Measurements from ENCODE around the gene TRIM46.

Gene TRIM46

DNA sequence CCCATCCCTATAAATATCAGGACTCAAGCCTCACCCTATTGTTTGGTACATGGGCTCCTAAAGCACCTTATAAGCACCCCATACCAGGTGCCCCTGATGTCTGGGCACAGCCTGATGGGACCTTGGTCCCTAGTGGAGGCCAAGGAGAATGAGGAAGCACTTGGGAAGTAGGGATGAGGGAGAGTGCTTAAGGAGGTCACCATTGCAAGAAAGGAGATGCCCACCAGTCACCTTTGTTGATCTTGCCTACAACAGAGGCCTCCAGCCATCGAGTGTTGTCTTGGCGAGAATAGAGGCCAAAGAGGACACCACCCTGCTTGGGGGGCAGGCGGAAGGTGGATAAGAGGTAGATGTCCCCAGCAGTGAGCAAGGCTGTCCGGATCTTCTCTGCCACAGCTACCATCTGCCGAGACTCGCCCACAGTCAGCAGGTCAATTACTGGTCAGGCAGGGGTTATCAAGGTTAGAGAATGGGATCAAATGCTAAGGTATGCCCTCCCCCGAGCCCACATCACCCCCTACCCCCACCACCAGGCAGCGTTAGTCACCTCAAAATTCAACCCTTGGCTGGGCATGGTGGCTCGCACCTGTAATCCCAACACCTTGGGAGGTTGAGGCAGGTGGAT, 32.4 kb downstream of the TRIM46 start:
- no peak overlapping the region for H3K4me3 ChIP-seq (ENCODE audit: low read depth, low read length)
- DNase-seq (ENCODE audit: low read depth) = no peak
- TF ChIP-seq POLR2A (IDR thresholded peaks at IDR 0.05; ENCODE audit: extremely low read depth, insufficient read length) (no peak), MYC (IDR thresholded peaks at IDR 0.05; ENCODE audit: low read depth, low read length) (no peak)
- TF ChIP-seq, protein P1, sequence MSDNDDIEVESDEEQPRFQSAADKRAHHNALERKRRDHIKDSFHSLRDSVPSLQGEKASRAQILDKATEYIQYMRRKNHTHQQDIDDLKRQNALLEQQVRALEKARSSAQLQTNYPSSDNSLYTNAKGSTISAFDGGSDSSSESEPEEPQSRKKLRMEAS (IDR thresholded peaks at IDR 0.05; ENCODE audit: low read depth, low read length) = no peak
- TF ChIP-seq, protein P2, sequence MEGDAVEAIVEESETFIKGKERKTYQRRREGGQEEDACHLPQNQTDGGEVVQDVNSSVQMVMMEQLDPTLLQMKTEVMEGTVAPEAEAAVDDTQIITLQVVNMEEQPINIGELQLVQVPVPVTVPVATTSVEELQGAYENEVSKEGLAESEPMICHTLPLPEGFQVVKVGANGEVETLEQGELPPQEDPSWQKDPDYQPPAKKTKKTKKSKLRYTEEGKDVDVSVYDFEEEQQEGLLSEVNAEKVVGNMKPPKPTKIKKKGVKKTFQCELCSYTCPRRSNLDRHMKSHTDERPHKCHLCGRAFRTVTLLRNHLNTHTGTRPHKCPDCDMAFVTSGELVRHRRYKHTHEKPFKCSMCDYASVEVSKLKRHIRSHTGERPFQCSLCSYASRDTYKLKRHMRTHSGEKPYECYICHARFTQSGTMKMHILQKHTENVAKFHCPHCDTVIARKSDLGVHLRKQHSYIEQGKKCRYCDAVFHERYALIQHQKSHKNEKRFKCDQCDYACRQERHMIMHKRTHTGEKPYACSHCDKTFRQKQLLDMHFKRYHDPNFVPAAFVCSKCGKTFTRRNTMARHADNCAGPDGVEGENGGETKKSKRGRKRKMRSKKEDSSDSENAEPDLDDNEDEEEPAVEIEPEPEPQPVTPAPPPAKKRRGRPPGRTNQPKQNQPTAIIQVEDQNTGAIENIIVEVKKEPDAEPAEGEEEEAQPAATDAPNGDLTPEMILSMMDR (IDR thresholded peaks at IDR 0.05; ENCODE audit: low read depth, low read length) = no peak

DNA sequence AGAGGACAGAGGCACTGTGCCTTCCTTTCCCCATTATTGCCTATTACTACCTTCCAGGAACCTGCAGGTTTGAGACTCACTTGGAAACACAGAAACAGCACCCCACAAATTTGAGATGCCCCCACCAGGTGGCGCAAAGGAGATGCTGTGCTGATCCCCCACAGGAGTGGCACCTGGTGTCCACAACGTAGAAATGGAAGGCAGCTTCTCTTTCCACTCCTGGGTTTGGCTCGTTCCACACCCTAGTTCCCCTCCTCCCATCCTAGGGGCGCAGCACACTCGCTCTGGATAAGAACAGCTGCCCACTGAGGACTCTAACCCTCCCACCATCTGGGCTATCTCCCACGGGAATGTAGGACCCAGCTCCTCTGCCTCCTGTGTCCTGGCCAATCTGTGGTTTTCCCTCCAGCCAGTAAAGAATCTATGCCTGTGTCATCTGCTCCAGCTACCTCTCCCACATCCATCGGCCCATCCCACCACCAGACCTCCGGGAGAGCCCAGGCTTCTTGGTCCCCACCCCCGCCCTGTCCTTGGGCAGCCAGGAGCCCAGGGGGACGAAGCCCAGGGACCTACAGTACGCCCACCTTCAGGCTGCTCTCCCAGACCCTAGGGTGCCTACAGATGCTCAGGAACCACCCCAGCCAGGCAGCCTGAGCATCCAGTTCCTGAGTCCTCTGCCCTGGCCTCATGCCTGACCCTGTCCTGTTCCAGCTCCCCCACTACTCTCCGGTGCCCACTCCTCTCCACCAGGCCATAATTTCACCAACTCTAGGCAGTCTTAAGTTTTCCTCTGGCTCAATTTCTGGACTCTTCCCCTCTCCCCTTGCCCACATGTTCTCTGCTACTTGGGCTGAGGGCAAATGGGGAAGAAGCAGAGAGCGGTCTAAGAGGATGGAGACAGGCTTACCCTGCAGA, 33.5 kb downstream of the TRIM46 start:
- TF ChIP-seq, protein P1 (IDR thresholded peaks at IDR 0.05; ENCODE audit: low read depth, low read length) = no peak
- TF ChIP-seq, protein P2 (IDR thresholded peaks at IDR 0.05; ENCODE audit: low read depth, low read length) = peak; percentile 89
- peak; percentile 43; the same call in 1 of the 2 replicates for TF ChIP-seq MYC (IDR thresholded peaks at IDR 0.05; ENCODE audit: low read depth, low read length)
- peak; percentile 83 for DNase-seq (ENCODE audit: low read depth)
- no peak overlapping the region for H3K4me3 ChIP-seq (ENCODE audit: low read depth, low read length)

DNA sequence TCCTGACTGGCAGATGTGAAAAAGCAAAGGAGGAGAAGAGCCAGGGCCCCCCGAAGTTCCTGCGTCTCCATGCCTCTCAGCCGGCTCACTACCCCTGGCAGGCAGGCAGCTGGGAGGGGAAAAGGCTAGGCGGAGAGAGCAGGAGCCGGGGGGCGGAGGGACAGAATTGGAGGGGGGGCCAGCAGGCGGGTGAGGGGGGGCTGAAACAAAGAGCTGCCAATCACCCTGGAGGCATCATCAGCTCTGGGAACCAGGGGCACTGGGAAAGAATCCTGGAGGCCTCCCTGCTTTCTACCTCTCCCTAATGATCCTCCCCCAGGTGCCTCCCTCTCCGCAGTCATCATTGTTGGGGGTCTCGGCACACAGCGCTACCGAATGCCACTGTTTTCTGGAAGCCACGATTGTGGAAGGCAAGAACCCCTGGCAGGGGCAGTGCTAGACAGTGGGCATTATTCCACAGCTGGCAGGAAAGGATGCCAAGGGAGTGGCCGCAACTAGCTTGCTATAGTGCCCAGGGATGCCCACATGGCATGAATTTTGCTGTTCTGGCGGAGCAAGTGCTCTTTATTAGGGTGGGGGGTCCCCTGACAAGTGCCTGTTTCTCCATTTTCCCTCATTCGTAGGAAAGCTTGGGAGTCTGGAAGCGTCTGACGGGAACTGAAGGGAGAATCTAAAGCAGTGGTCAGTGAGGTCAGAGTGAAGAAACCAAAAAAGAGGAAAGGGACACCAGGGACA, 34.3 kb downstream of the TRIM46 start, which contains the start of gene THBS3:
TSS of gene THBS3 (minus strand) at position 92 of the 735 bp plus-strand sequence. CDS start at position 71, 21 bp downstream.
- TF ChIP-seq MYC (IDR thresholded peaks at IDR 0.05; ENCODE audit: low read depth, low read length) (no peak), POLR2A (IDR thresholded peaks at IDR 0.05; ENCODE audit: extremely low read depth, insufficient read length) (no peak)
- TF ChIP-seq, protein P2 (IDR thresholded peaks at IDR 0.05; ENCODE audit: low read depth, low read length) = no peak
- TF ChIP-seq, protein P1 (IDR thresholded peaks at IDR 0.05; ENCODE audit: low read depth, low read length) = no peak
- H3K4me3 ChIP-seq (ENCODE audit: low read depth, low read length) = peak within 1 kb of the TSS; percentile 64
- no peak for DNase-seq (ENCODE audit: low read depth)

DNA sequence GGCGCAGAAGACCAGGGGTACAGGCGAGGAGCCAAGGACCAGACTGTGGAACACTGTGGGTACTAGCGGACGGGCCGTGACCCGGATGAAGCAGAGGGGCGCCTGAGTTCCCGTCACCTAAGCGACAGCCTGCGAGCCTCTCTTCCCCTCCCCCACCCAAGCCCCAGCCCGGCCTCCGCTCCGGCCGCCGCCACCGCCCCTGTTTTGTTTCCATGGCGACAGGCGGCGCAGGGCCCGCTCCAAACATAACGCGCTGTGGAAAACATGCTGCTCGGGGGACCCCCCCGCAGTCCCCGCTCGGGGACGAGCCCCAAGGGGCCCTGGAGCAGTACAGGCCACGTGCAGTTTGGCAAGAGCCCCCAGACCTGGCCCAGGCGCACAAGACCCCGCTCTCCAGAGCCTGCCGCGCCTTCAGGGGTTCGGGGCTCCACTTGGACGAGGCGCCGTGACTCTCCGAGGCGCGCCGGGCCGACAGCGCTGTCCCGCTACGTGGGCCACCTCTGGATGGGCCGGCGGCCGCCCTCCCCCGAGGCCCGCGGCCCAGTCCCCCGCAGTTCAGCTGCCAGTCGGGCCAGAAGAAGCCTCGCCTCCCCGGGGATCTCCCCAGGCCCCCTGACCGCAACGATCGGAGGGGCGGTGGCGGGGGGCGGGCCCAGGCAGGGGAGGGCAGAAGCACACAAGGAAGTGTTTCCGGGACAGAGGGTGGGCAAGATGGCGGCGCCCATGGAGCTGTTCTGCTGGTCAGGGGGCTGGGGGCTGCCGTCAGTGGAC, 35.1 kb downstream of the TRIM46 start, which contains the start of gene MTX1:
TSS of gene MTX1 (plus strand) at position 155 of the 771 bp plus-strand sequence. CDS start at position 265, 110 bp downstream.
- H3K4me3 ChIP-seq (ENCODE audit: low read depth, low read length) = peak within 1 kb of the TSS; percentile 100
- TF ChIP-seq POLR2A (IDR thresholded peaks at IDR 0.05; ENCODE audit: extremely low read depth, insufficient read length) (no peak), MYC (IDR thresholded peaks at IDR 0.05; ENCODE audit: low read depth, low read length) (peak; percentile 53; the same call in 1 of the 2 replicates)
- TF ChIP-seq, protein P2 (IDR thresholded peaks at IDR 0.05; ENCODE audit: low read depth, low read length) = no peak
- TF ChIP-seq, protein P1 (IDR thresholded peaks at IDR 0.05; ENCODE audit: low read depth, low read length) = peak; percentile 65; the same call in 1 of the 2 replicates
- peak; percentile 93 for DNase-seq (ENCODE audit: low read depth)

DNA sequence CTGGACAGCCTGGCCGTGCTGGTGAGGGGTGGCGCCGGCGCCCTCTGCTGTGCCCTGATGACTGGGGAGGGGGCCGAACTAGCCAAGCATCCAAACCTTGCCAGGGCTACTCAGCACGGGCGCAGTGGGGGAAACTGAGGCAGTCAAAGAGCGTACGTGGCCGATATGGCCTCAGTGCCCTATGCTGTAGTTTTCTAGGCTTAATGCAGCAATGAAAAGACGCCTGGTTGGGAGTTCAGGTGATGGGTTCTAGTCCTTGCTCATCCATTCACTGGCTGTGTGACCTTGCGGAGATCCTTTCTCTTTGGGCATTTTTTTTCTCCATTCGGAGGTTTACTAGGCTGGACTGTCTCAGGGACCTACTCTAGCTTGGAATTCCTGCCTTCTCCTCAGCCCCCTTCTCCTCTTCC, 35.7 kb downstream of the TRIM46 start:
- TF ChIP-seq POLR2A (IDR thresholded peaks at IDR 0.05; ENCODE audit: extremely low read depth, insufficient read length) (no peak), MYC (IDR thresholded peaks at IDR 0.05; ENCODE audit: low read depth, low read length) (no peak)
- TF ChIP-seq, protein P1 (IDR thresholded peaks at IDR 0.05; ENCODE audit: low read depth, low read length) = no peak
- TF ChIP-seq, protein P2 (IDR thresholded peaks at IDR 0.05; ENCODE audit: low read depth, low read length) = no peak
- no peak for DNase-seq (ENCODE audit: low read depth)
- peak overlapping the region; percentile 100 for H3K4me3 ChIP-seq (ENCODE audit: low read depth, low read length)

Measured in NB4 (cell line).